Posterior cingulate gyrus (tissue), 11 donors: ENCODE measurements around the gene RUFY4.
"Not testable (repeated sequence)": the region's sequence is repeated elsewhere in the genome, so short reads cannot be mapped to it uniquely, and the experiment has no call there.

Source experiments
- DNase-seq, 10 donors: peaks; one replicate each; pipeline versions ENCODE4 v3.0.0 to v3.0.0-alpha.2; 2020 to 2021; ENCODE audit warnings: mixed read lengths in 3 of 10
- intact Hi-C: fragments of 100-400 bp; cut with DNase I; formaldehyde crosslinking; loops from one replicate; pipeline ENCODE4 v1.15.1; 2023

Gene RUFY4

DNA sequence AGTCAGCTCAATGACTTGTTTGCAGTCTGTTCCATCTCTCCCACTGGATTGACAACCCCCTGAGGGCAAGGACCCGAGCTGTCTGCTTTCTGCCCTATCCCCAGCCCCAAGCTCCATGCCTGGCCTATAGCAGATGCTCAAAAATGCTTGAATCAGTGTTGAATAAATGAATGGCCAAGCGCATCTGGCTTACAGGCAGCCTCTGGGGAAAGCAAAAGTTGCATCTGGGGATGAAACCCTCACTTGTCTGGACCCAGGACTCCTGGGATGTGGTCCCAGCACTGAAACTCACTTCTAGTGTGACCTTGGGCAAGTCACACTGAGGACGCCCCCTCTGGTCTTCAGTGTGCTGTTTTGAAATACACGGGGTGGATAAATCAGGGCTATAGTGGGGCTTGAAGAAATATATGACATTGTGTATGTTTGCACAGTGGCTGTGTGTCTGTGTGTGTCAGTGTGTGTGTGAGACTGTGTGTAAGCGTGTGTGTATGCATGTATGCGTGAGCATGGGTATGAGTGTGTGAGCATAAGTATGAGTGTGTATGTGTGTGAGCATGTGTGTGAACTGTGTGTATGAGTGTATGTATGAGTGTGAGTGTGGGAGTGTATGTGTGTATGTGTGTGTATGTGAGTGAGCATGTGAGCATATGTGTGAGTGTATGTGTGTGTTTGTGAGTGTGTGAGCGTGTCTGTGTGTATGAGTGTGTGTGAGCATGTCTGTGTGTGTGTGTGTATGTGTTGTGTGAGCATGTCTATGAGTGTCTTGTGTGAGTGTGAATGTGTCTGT, 38.5 kb upstream of the RUFY4 start:
- intact Hi-C loops = no loop called here
- peak in 2 of 10 donors; percentile 10 to 40 for DNase-seq

DNA sequence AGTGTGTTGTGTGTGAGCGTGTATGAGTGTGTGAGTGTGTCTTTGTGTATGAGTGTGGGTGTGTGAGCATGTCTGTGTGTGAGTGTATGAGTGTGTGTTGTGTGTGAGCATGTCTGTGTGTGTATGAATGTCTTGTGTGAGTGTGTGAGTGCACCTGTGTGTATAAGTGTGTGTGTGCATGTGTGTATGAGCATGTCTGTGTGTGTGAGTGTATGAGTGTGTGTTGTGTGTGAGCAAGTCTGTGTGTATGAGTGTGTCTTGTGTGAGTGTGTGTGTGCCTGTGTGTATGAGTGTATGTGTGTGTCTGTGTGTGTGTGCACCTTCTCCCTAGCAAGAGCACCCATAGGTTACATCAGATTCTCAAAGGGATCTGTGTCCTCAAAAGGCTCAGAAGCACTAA, 37.8 kb upstream of the RUFY4 start:
- no peak for DNase-seq
- intact Hi-C loops = no loop called here

DNA sequence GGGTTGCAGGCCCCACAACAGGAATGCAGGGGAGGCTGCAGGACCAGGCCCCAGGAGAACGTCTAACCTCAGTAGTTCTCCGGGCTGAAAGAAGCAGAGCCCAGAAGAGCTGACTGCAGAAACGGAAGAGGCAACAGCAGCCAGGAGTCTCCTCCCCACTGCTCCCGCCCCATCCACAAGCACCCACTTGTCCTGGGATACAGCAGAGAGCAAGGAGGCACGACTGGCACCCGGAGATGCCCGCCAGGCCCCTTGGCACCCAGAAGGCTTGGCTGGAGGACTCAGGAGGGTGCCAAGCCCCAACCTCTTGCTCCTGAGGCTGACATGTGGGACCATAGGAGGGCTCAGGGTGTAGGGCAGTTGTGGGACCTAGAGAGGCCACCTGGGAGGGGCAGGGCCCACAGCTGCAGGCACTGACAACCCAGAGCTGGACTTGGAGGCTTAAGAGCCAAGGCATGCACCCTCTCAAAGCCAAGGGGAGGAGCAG, 37.2 kb upstream of the RUFY4 start:
- intact Hi-C loops = no loop called here
- peak in 3 of 10 donors; percentile 29 to 77 (median 55) for DNase-seq

DNA sequence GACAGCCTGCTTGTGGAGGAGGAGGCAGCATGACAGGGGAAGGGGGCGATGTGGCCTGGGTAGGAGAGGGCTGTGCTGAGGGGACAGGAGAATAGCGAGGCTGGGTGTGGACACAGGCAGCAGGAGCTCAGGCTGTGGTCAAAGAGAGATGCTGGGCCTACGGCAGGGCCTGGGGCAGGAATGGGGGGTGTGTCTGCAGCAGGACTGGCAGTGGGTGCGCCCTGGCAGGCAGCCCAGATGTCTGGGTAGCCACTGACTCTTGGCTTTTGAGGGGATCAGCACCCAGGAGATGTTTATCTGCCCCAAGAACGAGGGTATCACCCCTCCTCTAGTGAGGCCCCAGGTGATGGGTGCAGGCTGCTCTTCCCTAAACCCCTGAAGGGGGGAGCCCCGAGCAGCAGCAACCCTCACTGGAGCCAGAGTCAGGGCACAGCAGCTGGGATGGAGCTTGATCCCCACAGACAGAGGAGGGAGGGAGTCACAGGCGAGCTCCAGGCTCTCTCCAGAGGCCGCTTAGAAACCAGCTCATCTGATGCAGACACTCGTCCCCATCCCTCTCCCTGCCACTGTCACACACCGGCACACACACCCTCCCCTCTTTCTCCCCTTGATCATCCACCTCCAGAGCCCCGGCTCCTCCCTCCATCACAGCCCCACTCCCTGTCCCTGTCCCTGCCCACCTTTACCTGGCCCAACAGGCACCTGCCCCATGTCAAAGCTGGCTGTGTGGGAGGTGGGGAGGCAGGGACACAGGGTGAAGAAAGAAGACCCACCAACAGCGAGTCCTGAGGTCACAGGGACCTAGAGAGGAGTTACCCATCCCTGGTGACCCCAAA, 36.5 kb upstream of the RUFY4 start:
- peak in 2 of 10 donors; percentile 77 to 83 for DNase-seq
- intact Hi-C loops = no loop called here

DNA sequence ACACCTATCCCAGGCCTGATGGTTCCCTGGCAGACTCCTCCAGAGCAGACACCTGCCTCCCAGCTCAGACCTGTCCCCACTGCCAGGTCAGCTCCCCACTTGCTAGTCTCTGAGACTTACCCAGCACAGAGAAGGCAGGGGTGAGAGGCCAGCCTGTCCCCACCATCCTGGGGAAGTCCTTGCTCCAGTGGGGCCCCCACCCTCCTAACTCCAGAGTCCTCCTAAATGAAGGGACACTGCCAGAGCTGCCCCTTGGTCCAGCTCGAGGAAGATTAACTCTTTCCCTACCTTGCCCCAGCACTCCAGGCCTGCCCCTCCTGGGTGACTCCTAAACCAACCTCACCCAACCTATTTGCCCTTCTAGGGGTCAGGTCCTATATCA, 35.9 kb upstream of the RUFY4 start:
- intact Hi-C loops = no loop called here

DNA sequence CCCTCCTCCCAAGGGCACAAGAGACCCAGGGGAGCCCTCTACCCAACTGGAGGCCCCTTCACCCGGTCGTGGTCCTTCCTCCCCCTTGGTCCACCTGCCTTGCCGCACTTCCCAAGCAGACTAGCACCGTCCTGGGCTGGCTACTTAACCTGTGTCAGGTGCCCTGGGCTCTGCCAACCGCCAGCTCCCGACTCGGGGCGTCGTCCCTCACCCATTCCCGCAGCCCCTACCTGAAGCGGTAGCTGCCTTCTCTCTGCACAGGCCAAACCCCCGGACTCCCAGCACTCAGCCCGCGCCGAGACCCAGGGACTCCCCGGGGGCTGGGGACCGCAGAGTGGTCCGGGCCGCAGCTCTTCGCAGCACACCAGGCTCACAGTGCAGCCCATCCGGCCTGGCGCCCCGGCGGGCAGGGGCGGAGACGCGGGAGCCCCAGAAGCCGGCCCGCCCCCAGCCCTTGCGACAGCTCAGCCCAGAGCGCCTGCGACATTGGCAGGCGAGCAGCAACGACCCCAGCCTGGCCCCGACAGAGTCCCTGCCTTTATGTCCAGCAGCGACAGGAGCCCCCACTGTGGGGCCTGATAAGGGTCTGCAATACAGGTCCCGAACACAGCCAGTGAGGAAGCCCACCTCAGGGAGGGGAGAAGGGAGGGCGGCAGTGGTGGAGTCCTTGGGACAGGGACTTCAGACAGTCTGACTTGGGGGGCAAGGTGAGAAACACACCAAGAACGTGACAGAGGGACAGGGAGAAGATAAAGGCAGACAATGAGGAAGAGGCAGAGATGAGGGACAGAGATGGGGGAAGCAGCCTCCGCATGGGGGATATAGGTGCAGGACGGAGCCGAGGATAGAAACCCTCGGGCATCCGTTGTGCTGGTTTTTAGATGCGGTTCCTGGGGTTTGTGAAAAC, 35.2 kb upstream of the RUFY4 start:
- peak in 2 of 10 donors; percentile 76 to 79 for DNase-seq
- intact Hi-C loops = loop anchor here (1.0 to 2.0 kb wide), 2 partner anchors 41 to 249 kb away; no protein-coding TSS in a partner anchor

More for the DNA sequence above, 35.9 kb upstream of the RUFY4 start:
- no peak for DNase-seq

DNA sequence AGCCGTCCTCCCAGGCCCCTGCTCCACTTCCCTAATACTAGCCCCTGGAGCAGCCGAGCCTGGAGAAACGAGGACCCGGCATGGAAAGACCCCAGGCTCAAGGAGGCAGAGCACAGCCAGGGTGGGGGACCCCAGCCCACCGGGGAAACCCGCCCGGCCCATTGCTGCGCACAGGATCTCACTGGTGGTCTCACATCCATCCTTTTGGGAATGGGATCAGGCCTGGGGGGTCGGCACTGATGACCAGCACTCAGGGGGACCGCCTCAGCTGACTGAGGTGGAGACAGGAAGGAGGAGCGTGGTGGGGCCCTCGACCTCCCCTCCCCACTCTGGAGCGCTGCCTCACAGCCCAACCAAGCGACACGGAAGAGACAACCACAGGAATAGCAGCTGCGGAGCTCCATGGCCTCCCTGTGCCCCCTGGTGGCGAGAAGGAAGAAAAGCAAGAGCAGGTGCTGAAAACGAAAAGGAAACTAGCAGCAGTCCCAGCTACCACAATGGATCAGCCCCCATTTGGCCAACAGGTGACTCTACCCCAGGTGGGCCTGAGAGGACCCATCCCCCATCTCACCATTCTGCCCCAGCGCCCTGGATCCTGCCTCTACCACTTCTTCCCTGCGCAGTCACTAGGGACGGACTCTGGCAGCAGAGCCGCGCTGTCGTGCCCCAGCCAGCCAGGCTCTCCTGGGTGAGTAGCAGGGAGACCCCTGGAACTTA, 34.4 kb upstream of the RUFY4 start:
- DNase-seq = peak in 7 of 10 donors; percentile 41 to 93 (median 66)

DNA sequence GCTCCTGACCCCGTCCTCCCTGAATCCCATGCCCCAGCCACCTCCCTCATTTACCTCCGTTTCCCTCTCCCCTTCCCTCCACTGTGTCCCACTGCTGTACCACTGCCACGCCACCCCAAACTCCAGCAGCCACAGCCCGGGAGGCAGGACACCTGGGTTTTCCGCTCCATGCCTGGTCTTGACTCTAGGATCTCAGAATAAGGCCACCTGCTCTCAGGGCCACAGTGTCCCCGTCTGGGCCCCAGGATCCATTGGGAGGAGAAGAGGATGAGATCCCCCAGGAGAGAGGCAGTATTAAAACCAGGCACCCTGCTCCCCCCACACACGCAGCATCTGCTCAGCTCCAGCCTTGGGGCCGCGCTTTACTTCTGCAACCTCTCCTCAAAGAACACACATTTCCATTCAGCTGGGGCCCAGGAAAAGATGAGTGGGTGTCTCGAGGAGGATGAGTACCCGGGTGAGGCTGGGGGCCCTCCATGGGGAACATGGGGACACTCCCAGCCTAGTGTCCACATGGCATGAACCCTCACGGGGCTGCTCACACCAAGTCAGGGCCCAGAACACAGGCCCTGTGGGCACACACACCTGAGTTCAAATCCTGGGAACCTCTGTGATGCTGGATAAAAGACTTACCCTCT, 33.5 kb upstream of the RUFY4 start:
- intact Hi-C loops = loop anchor here (2.0 kb wide), 1 partner anchor 43 kb away; no protein-coding TSS in a partner anchor
- DNase-seq = peak in 2 of 10 donors; percentile 59 to 62

More for the DNA sequence above, 34.4 kb upstream of the RUFY4 start:
- intact Hi-C loops = loop anchor here (1.0 to 2.0 kb wide), 2 partner anchors 42 to 249 kb away; no protein-coding TSS in a partner anchor

DNA sequence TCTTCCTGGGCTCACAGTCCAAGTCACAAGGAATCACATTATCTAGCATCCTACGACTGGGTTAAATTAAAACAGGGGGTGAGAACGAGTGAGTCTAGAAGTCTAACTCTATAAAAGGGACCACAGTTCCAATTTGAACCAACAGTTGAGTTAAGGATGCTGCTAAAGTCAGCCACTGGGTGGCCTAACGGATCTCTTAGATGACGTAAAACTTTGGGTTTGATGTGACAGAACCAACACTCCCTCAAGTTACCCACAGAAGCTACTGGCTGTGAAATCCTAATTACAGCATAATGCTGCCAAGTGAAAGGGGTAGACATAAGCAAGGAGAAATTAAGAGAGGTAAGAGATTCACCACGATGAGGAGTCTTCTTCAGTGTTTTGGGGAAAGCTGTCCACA, 32.7 kb upstream of the RUFY4 start:
- DNase-seq = no peak
- intact Hi-C loops = no loop called here

DNA sequence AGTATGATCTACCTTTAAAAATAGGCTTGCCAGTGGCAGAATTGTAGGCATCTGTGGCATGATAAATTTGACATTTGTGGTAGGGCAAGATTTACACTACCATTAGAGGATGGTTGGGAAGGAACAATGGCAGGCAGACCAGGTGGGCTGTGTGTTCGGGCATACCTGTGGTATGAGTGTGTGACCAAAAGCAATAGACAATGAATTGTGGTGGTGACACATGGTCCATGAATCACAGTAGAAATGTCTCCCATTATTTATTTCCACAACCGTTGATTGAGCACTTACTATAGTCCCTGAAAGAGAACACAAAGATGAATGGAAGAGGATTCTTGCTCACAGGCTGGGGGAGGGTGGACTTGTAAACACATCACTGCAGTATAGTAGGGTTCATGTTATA, 29.9 kb upstream of the RUFY4 start:
- intact Hi-C loops = no loop called here
- no peak for DNase-seq

DNA sequence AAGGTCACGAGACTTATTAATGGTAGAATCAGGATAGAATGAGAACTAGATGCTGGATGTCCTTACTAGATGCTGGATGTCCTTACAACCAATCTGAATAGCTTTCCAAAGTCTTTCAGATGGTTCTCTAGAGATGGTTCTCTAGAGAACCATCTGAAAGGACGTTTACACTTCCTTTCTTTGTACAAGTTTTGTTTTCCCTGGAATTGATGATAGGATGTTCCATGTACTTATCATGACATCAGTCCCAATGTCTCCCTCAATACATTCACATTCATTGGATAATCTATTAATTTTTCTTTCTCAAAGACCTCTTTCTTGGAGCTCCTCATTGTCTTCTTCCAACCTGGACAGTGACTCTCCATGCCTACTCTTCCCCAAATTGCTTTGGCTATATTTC, 28.2 kb upstream of the RUFY4 start:
- intact Hi-C loops = no loop called here
- no peak for DNase-seq

DNA sequence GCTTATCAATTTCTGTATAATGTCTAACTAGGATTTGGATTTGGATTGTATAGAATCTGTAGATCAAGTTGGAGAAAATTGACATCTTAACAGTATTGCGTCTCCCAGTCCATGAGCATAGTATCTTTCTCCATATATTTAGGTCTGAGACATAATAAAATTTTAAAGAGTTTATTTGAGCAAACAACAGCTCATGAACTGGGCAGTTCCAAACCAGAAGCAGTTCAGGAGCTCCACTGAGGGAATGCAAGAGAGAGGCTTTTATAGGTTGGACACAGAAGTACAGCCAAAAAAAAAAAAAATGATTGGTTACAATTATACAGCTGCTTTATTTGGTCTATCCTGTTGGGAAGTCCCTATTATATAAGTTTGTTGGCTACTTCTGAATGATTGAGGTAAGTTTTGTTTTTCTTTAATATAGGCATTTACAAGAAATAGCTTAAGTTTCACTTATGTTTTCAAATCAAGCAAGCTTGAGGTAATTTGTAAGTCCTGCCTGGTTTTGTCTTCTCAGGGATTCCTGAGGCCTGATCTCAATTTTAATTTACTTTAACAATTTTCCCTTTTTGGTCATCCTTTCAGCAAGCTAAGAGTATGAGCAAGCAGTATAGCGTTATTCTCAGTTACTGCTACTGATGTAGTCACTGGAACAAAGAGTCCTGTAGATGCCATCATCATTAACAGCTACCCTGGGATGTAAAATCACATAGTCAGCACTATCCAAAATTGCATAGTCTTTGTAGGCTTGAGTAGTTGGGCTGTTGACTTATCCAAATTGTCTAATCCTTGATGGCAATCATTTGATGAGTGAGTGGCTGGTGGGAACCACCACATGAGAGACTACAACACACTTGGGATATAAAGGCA, 27.5 kb upstream of the RUFY4 start:
- intact Hi-C loops = no loop called here
- DNase-seq = no peak

DNA sequence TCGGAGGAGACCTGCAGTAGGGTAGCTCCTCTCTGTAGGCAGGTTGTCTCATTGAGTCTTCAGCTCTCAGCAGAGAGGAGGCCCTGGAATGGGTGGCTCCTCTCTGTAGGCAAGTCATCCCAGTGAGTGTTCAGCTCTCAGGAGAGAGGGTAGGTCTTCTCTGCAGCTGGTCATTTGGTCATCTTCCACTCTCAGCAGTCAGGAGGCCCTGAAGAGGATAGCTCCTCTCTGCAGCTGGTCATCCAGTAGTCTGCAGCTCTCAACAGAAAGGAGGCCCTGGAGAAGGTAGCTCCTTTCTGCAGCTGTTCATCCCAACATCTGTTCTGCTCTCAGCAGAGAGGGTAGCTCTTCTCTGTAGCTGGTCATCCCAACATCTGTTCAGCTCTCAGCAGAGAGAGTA, 26.0 kb upstream of the RUFY4 start:
- intact Hi-C loops = no loop called here
- no peak for DNase-seq

DNA sequence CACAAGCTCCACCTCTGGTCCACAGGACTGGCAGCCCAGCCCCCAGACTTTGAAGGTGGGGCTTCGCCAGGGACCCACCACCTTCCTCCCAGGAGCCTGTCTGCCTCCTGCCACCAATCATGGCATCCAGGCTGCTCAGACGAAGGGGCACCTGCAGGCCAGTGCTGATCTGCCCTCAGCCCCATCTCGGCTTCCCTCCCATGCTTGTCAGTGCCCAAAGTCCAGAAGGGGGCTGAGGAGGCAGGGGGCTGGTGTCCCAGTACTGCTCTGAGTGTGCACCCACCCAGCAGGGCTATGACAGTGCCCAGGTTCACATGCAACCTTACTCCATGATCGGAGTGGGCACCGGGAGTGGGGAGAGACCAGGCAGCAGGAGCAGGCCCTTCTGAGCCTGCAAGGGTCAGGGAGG, 25.3 kb upstream of the RUFY4 start:
- peak in 1 of 10 donors; percentile 27 for DNase-seq

DNA sequence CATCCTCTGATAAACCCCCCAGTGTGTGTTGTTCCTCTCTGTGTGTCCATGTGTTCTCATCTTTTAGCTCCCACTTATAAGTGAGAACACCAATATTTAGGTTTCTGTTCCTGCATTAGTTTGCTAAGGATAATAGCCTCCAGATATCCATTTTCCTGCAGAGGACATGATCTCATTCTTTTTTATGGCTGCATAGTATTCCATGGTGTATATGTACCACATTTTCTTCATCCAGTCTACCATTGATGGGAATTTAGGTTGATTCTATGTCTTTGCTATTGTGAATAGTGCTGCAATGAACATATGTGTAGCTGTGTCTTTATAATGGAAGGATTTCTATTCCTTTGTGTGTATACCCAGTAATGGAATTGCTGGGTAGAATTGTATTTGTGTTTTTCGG, 24.5 kb upstream of the RUFY4 start:
- DNase-seq, intact Hi-C loops: not testable (repeated sequence)

More for the DNA sequence above, 25.3 kb upstream of the RUFY4 start:
- intact Hi-C loops = no loop called here

DNA sequence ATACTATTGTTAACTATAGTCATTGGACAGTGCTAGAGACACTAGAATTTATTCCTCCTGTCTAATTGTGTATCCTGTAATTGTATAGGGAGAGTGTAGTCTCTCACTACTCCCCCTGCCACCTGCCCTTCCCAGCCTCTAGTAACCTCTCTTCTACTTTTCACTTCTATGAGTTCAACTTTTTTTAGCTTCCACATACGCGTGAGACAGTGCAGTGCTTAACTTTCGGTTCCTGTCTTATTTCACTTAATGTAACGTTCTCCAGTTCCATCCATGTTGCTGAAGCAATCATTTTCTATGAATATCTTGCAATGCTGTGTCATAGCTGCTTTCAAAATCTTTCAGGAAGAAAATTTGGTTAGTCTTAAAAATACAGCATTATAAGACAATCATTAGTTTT, 22.8 kb upstream of the RUFY4 start:
- no peak for DNase-seq
- intact Hi-C loops = no loop called here

DNA sequence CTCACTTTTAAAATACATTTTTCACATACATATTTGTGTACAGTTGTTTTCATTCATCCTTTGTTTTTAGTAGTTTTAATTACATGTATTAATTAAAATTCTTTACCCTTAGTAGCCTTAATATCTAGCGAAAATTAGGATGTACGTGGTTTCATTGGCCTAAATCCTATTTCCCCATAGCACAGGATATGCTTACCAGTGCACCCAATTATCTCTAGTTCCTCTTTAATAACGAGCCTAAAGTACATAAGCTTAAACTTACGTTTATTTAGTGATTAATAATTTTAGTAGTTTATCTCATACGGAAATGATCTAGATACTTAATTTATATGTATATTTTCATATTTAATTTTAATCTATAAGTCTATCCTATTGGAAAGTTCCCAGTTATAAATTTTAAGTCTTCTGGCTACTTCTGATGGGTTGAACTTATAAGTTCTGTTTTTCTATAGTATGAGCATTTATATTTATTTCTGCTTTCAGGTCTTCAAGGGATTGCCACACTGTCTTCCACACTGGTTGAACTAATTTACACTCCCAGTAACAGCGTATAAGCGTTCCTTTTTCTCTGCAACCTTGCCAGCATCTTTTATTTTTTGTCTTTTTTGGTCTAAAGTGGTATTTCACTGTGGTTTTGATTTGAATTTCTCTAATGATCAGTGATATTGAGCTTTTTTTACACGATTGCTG, 21.4 kb upstream of the RUFY4 start:
- DNase-seq = no peak
- intact Hi-C loops = no loop called here

DNA sequence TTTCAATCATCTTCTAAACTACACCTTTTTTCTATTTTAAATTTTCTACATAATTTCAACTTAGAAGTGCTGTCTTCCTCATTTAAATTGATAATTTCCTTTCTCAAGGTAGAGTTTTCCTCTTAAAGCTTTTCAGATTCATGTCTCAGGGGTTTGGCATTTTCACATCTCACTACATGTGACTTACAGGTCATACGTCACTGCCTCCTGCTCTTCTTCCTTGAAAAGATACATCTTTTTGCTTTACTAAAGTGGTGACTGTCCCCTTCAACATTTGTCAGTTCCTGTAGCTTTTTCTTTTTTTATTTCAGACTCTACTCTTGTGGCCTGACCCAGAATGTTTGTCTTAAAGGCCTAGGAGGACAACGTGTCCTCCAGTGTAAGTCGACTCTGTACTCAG, 17.1 kb upstream of the RUFY4 start:
- no peak for DNase-seq
- intact Hi-C loops = no loop called here
